Uterus (tissue), 4 donors: ENCODE measurements around the gene RPS26. TPM values are rescaled to one million over a fixed set of nuclear protein-coding genes. Genes with fewer than 3 reads are reported as not detected.
"Not testable (repeated sequence)": the region's sequence is repeated elsewhere in the genome, so short reads cannot be mapped to it uniquely, and the experiment has no call there.

Experiments used
- DNase-seq, 2 donors: peaks; one replicate each; pipeline ENCODE4 v3.0.0-alpha.2; 2019 to 2020
- H3K27ac ChIP-seq, 2 donors: fragments of 200-600 bp; sonication (generic); 1 replicate in 1 of 2; 2 replicates in 1 of 2; pipeline ENCODE4 v1.5.1; 2016 to 2018
- H3K27me3 ChIP-seq, 2 donors: fragments of 200-600 bp; sonication (generic); one replicate each; pipeline ENCODE4 v1.5.1; 2018 to 2019; ENCODE audit warnings: control low read depth in 1 of 2
- H3K36me3 ChIP-seq, 2 donors: fragments of 200-600 bp; sonication (generic); one replicate each; pipeline ENCODE4 v1.5.1; 2019; ENCODE audit warnings: control low read depth in 1 of 2
- H3K4me1 ChIP-seq, 2 donors: fragments of 200-600 bp; sonication (generic); one replicate each; pipeline ENCODE4 v1.5.1; 2018 to 2019; ENCODE audit warnings: control low read depth in 1 of 2
- H3K4me3 ChIP-seq, 2 donors: fragments of 200-600 bp; sonication (generic); 1 replicate in 1 of 2; 2 replicates in 1 of 2; pipeline ENCODE4 v1.5.1; 2018 to 2019; ENCODE audit warnings: mild to moderate bottlenecking in 1 of 2
- H3K9me3 ChIP-seq, 2 donors: fragments of 200-600 bp; sonication (generic); one replicate each; pipeline ENCODE4 v1.5.1; 2019; ENCODE audit warnings: control low read depth in 1 of 2
- CTCF ChIP-seq, 4 experiments: fragments of 200-600 bp in 2 of 4; fragments of 450-650 bp in 2 of 4; sonication (generic) in 2 of 4; IDR thresholded peaks; one replicate each; pipeline ENCODE4 v1.5.1; 2016 to 2019; ENCODE audit warnings: antibody characterized with exemption in 4 of 4, mild to moderate bottlenecking in 2 of 4, moderate library complexity in 1 of 4
- POLR2A ChIP-seq, 2 donors: fragments of 450-650 bp; IDR thresholded peaks; one replicate each; pipeline ENCODE4 v1.6.1; 2016; ENCODE audit warnings: antibody characterized with exemption in 2 of 2, mild to moderate bottlenecking in 1 of 2, moderate library complexity in 1 of 2
- intact Hi-C: fragments of 100-400 bp; cut with DNase I; formaldehyde crosslinking; loops from one replicate; pipeline ENCODE4 v1.15.1; 2023; ENCODE audit warnings: low total_unique reads
- total RNA-seq, 4 donors: library from RNA; depleted of rRNA in 3 of 4; stranded (reverse); fragments of >200 nt in 3 of 4; gene quantifications; one replicate each; pipeline versions ENCODE4 v1.1.0 to v1.2.4, GENCODE V29; 2014 to 2023
- donor health status: DM: yes; HTN: yes; CAD: no.

Gene RPS26
- total RNA-seq, 4 donors from 2014 or later: 35.4 to 1,129 (median 240) TPM

- DNase-seq: peak; percentile 96 to 98
- Histone ChIP-seq H3K36me3 (no peaks in the 10 kb centered on the region), H3K27me3 (no peaks in the 10 kb centered on the region), H3K4me1 (no peaks in the 10 kb centered on the region), H3K9me3 (no peaks in the 10 kb centered on the region), H3K4me3 (peak within 1 kb of the TSS; percentile 60 to 63), H3K27ac (peak within 1 kb of the TSS; percentile 81 to 85)
- intact Hi-C loops: loop anchor here (10.0 kb wide), 1 partner anchor 48 kb away; the partner anchor contains the start of gene RPS26
- TF ChIP-seq POLR2A (IDR thresholded peaks at IDR 0.05) (peak; percentile 56 to 63), CTCF (IDR thresholded peaks at IDR 0.05) (no peak)
Observed at GRCh38 chr12:55996715-55997534, 44.8 kb upstream of the RPS26 start, which contains the start of gene SUOX. Gene SUOX, plus strand, starts transcription at chr12:55997276. Its CDS starts 4,946 bp downstream, at chr12:56002222.

DNA sequence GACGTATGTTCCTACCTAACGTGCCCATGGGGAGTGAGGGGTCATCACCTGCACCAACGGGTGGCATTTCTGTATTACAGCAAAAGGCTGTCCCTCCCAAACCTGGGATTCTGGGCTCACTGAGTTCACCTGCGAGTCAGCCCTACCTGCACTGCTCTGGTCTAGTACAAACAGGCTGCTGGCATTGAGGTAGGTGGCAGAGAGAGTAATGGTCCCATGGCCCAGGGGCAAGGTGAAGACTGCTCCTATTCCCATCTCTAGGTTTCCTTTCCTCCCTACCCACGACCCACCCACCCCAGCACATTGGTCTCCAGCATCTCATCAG lies 44.2 kb upstream of the RPS26 start:
- Histone ChIP-seq H3K27ac (peak overlapping the region; percentile 81 to 84), H3K9me3 (no peaks in the 10 kb centered on the region), H3K4me3 (peak overlapping the region; percentile 60 to 63), H3K36me3 (no peaks in the 10 kb centered on the region), H3K4me1 (no peaks in the 10 kb centered on the region), H3K27me3 (no peaks in the 10 kb centered on the region)
- TF ChIP-seq CTCF (IDR thresholded peaks at IDR 0.05) (no peak), POLR2A (IDR thresholded peaks at IDR 0.05) (no peak)
- intact Hi-C loops: loop anchor here (10.0 kb wide), 1 partner anchor 47 kb away; the partner anchor contains the start of gene RPS26
- no peak for DNase-seq

DNA sequence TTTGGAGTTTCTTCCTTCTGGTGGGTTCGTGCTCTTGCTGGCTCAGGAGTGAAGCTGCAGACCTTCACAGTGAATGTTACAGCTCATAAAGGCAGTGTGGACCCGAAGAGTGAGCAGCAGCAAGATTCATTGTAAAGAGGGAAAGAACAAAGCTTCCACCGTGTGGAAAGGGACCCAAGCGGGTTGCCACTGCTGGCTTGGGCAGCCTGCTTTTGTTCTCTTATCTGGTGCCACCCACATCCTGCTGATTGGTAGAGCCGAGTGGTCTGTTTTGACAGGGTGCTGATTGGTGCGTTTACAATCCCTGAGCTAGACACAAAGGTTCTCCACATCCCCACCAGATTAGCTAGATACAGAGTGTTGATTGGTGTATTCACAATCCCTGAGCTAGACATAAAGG lies 42.2 kb upstream of the RPS26 start:
- not testable (repeated sequence) for H3K4me3 ChIP-seq, H3K27ac ChIP-seq, H3K4me1 ChIP-seq, H3K36me3 ChIP-seq, H3K9me3 ChIP-seq, H3K27me3 ChIP-seq, DNase-seq
- intact Hi-C loops: loop anchor here (10.0 kb wide), 1 partner anchor 45 kb away; the partner anchor contains the start of gene RPS26

GRCh38 chr12:55999999-56000540 lies 41.6 kb upstream of the RPS26 start:
- not testable (repeated sequence) for H3K4me3 ChIP-seq, H3K9me3 ChIP-seq, H3K27me3 ChIP-seq, H3K4me1 ChIP-seq, H3K36me3 ChIP-seq, H3K27ac ChIP-seq, DNase-seq
- intact Hi-C loops: loop anchor here (10.0 kb wide), 1 partner anchor 45 kb away; the partner anchor contains the start of gene RPS26

- no peaks in the 10 kb centered on the region for H3K36me3 ChIP-seq
- H3K4me3 ChIP-seq: no peak overlapping the region
- intact Hi-C loops: no loop called here
- H3K27me3 ChIP-seq: no peaks in the 10 kb centered on the region
- no peaks in the 10 kb centered on the region for H3K9me3 ChIP-seq
- H3K27ac ChIP-seq: no peak overlapping the region
- no peak for TF ChIP-seq POLR2A (IDR thresholded peaks at IDR 0.05)
- no peak for TF ChIP-seq CTCF (IDR thresholded peaks at IDR 0.05)
- DNase-seq: no peak
- H3K4me1 ChIP-seq: no peaks in the 10 kb centered on the region
Observed at GRCh38 chr12:56001487-56002100, 40.1 kb upstream of the RPS26 start.

DNA sequence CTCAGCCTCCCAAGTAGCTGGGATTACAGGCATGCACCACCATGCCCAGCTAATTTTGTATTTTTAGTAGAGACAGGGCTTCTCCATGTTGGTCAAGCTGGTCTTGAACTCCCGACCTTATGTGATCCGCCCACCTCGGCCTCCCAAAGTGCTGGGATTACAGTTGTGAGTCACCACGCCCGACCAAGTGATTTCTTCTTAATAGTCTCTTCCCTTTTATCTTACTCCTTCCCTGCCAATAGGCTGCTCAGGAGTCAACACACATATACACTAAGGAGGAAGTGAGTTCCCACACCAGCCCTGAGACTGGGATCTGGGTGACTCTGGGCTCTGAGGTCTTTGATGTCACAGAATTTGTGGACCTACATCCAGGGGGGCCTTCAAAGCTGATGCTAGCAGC lies 38.3 kb upstream of the RPS26 start:
- H3K36me3 ChIP-seq, intact Hi-C loops, H3K27me3 ChIP-seq, H3K9me3 ChIP-seq, H3K4me1 ChIP-seq, H3K27ac ChIP-seq, DNase-seq, H3K4me3 ChIP-seq: not testable (repeated sequence)
